Activated CD8-positive, alpha-beta memory T cell treated with anti-CD3 and anti-CD28 coated beads for 36 hours (primary cell): ENCODE data around the gene ERC1. TPM values are rescaled to one million over a fixed set of nuclear protein-coding genes. Genes with fewer than 3 reads are reported as not detected.
"Not testable (repeated sequence)": the region's sequence is repeated elsewhere in the genome, so short reads cannot be mapped to it uniquely, and the experiment has no call there.

Experiments
- CTCF ChIA-PET: fragments of 350-600 bp; sonication (Branson Sonifier 250); formaldehyde crosslinking; loops from one replicate; lab custom pipeline; 2021; ENCODE audit warnings: antibody characterized with exemption; lab: Charles Lee
- POLR2A ChIA-PET: fragments of 350-600 bp; sonication (Branson Sonifier 250); formaldehyde crosslinking; loops from one replicate; lab custom pipeline; 2021; ENCODE audit warnings: antibody characterized with exemption; lab: Charles Lee
- total RNA-seq, 2 experiments: library from RNA; stranded (reverse); gene quantifications; one replicate each; pipeline ENCODE4 v1.2.3, GENCODE V29; 2021

Gene ERC1
- total RNA-seq, 2 experiments from 2014 or later: 24.2 to 25.8 TPM

- POLR2A ChIA-PET: interaction anchor here (0.5 kb wide), 1 partner anchor 196 kb away, joined by 3 read pairs; no protein-coding TSS in a partner anchor
- CTCF ChIA-PET: no interaction called here
Measured at GRCh38 chr12:1348606-1349005, 357.6 kb downstream of the ERC1 start.

- CTCF ChIA-PET: no interaction called here
- POLR2A ChIA-PET: interaction anchor here (0.7 kb wide), 1 partner anchor 1079 kb away, joined by 6 read pairs; no protein-coding TSS in a partner anchor
Measured at GRCh38 chr12:1350055-1350933, 359.3 kb downstream of the ERC1 start.

DNA sequence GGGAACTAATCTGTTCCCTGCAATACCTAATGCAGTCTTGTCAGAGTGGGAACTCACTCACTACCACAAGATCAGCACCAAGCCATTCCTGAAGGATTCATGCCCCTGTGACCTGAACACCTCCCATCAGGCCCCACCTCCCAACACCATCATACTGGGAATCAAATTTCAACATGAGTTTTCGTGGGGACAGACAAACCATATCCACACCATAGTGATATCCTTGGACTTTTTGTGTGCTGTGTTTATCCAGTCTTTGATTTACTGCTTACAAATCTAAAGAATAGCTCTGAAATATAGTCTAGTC, 359.9 kb downstream of the ERC1 start:
- POLR2A ChIA-PET: no interaction called here
- CTCF ChIA-PET: no interaction called here

DNA sequence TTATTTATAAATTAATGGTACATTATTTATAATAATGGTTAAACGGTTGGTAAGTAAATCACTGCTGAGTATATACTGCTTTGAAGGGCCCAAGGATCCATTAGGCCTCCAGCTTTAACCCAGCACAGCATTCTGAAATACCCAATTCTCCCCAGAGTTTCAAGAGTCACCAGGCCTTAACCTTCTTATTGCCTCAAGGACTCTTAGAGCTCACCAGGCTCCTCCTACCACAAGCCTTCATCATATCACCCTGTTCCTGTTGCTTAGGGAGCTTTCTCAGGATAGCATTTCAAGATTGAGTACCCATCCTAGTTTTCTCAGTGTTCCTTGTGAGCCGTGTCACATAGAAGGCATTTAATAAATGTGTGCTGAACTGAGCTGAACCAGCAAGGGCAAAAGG, 360.9 kb downstream of the ERC1 start:
- CTCF ChIA-PET: no interaction called here

DNA sequence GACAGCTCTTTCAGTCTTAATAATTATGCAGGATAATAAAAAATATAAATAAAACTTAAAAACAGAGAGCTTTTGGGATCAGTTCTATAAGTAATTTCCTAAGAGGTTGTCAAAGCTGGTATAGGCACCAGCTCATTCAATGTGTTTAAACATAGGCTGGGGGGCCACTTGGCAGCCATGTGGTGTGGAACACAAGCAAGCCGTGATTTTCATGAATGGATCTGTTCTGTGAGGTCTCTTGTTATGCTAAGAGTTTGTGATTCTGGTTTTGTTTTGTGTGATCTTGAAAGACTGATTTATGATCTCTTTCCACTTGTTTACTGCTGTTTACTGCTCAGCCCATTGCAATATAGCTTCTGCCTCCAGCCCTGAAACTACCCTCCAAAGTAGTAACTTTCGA, 362.4 kb downstream of the ERC1 start:
- CTCF ChIA-PET: no interaction called here
- POLR2A ChIA-PET: no interaction called here

More for the DNA sequence above, 360.9 kb downstream of the ERC1 start:
- POLR2A ChIA-PET: no interaction called here

- POLR2A ChIA-PET: no interaction called here
Measured at GRCh38 chr12:1355396-1355795, 364.4 kb downstream of the ERC1 start.

GRCh38 chr12:1355871-1356270, 364.8 kb downstream of the ERC1 start:
- POLR2A ChIA-PET, CTCF ChIA-PET: not testable (repeated sequence)

More at GRCh38 chr12:1355396-1355795, 364.4 kb downstream of the ERC1 start:
- CTCF ChIA-PET: interaction anchor here (0.7 kb wide), 1 partner anchor 837 kb away, joined by 3 read pairs; no protein-coding TSS in a partner anchor

- POLR2A ChIA-PET: no interaction called here
- CTCF ChIA-PET: no interaction called here
Measured at GRCh38 chr12:1356285-1356684, 365.3 kb downstream of the ERC1 start.

DNA sequence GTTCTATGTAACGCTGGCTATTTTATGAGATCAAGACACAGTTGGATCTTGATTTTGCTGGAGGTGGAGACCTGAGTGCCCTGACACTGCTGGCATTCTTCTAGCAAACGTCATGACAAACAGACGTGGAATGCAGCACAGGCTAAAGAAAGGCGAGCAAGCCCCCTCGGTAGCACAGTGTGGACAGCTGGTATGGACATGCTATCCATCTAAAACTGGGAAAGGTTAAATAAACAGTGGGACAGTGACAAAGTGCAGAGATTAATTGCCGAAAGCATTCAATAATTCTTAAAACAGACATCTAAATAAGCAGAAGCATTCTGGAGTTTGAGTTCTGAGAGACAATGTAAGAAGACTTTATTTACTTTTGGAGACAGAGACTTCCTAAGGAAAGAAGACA, 366.1 kb downstream of the ERC1 start:
- POLR2A ChIA-PET: no interaction called here
- CTCF ChIA-PET: no interaction called here

GRCh38 chr12:1357711-1358110, 366.7 kb downstream of the ERC1 start:
- CTCF ChIA-PET: no interaction called here
- POLR2A ChIA-PET: no interaction called here

GRCh38 chr12:1360441-1361210, 369.6 kb downstream of the ERC1 start:
- POLR2A ChIA-PET: interaction anchor here (0.6 kb wide), 1 partner anchor 134 kb away, joined by 3 read pairs; no protein-coding TSS in a partner anchor

GRCh38 chr12:1362143-1362662, 371.2 kb downstream of the ERC1 start:
- CTCF ChIA-PET: no interaction called here
- POLR2A ChIA-PET: no interaction called here

More at GRCh38 chr12:1360441-1361210, 369.6 kb downstream of the ERC1 start:
- CTCF ChIA-PET: interaction anchor here (0.6 kb wide), 1 partner anchor 44 kb away, joined by 3 read pairs; no protein-coding TSS in a partner anchor

DNA sequence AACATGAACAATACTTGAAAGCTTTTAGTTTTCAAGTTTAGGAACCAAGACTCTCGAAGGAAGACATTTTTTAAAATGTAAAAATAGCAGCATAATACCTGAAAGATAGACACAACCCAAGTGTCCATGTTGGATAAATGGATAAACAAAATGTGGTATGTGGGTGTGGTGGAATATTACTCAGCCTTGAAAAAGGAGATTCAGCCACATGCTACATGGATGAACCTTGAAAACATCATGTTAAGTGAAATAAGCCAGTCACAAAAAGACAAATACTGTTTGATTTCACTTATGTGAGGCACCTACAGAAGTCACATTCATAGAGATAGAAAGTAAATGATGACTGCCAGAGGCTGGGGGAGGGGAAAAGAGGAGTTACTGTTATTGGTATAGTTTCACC, 374.7 kb downstream of the ERC1 start:
- CTCF ChIA-PET: no interaction called here
- POLR2A ChIA-PET: no interaction called here

- ChIA-PET POLR2A (no interaction called here), CTCF (no interaction called here)
Measured at GRCh38 chr12:1367331-1368291, 376.6 kb downstream of the ERC1 start.

DNA sequence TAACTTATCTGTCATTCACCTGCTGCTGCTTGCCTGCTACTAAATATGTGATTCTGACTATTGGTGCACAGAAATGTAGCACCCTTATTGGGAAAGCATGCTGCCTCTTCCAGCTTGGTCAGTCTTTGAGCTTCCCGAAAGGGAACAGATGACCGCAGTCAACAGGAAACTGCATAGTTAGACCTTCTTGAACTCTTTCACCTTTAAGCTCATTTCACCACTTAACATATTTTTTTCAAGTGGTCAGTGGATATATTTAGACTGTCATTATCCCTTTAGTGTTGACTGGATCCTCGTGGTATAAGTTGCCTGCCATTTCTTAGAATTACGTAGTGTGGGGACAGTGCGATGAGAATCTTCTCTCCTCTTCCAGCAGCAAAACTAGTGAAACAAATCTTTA, 378.4 kb downstream of the ERC1 start:
- CTCF ChIA-PET: interaction anchor here (1.3 kb wide), 1 partner anchor 251 kb away, joined by 3 read pairs; no protein-coding TSS in a partner anchor
- POLR2A ChIA-PET: no interaction called here

DNA sequence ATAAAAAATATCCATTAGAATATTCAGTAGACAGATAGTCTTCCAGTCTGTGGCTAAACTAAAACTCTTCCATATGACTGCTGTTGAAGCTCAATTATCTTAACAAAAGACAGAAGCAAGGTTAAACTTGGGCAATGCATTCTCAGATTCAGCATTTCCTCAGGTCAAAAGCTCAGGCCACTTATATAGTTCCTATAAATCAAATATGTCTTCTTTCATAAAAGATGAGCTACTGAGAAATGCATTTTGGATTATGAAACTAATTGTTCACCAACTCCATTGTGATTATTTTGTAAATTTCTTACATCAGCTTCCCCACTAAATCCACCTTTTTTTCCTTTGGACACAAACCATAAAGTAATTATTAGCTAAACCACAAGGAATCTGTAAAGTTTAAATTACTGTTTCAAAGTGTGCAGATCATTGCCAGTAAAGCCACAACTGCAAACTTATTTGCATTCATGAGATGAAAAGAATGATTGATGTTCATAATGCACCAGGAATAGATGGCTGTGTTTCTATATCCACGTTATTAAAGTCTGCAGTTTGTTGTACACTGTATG, 379.0 kb downstream of the ERC1 start:
- ChIA-PET CTCF (interaction anchor here (0.6 kb wide), 1 partner anchor 23 kb away, joined by 3 read pairs; no protein-coding TSS in a partner anchor), POLR2A (no interaction called here)

DNA sequence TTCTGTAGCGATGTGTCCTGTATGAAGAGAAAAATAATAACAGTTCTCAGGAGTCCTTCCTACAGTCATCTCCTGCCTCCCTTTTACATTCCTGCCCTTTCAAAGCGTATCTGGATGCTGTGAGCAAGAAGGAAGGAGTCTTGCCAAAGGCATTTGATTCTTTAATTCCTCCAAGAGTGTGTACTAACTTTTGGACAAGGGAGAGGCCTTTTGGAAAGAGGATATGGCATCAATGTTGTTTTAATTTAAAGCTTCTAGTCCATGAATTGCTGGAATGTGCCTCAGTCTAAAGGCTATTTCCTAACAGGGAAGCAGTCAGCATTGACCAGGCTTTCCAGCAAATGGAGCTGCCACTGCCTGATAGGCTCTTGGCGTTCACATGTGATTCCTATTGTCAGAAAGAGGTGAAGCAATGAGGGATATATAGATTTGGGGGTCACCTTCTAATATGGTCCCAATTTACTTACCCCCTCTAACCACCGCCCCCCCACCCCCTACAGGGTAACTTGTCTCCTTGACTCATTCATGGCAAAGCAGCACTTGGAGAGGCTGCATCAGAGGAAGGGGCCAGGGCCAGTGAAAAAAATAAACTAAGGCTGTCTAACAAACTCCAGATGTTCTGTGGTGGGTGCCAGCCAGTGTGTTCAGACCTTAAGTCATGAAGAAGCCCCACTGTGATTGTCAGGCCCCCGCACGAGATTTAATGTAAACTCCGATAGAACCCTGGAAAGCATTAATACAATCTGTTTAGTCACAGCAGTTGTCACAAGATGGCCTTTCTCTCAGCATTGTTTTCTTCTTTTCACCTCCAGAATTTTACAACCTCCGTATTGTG, 383.1 kb downstream of the ERC1 start:
- CTCF ChIA-PET: no interaction called here
- POLR2A ChIA-PET: no interaction called here

- POLR2A ChIA-PET: no interaction called here
- CTCF ChIA-PET: no interaction called here
Measured at GRCh38 chr12:1375323-1375722, 384.3 kb downstream of the ERC1 start.
